HEK293 (cell line): ENCODE measurements around the gene RAB13.

Experiments
- GLIS1 ChIP-seq: fragments of 450-650 bp; formaldehyde crosslinking; IDR thresholded peaks from 2 replicates; pipeline ENCODE4 v1.5.1; 2016; ENCODE audit warnings: missing biosample characterization, missing genetic modification characterization
- PRDM1 ChIP-seq: fragments of 450-650 bp; formaldehyde crosslinking; IDR thresholded peaks from 2 replicates; pipeline ENCODE4; 2016; ENCODE audit warnings: missing biosample characterization, missing genetic modification characterization
- RBAK ChIP-seq: fragments of 450-650 bp; formaldehyde crosslinking; IDR thresholded peaks from 2 replicates; pipeline ENCODE4 v1.5.1; 2016; ENCODE audit warnings: missing biosample characterization, missing genetic modification characterization
- SCRT1 ChIP-seq: fragments of 450-650 bp; formaldehyde crosslinking; IDR thresholded peaks from 2 replicates; pipeline ENCODE4 v1.5.1; 2016; ENCODE audit warnings: missing biosample characterization, missing genetic modification characterization, borderline replicate concordance
- ZBTB26 ChIP-seq: fragments of 450-650 bp; formaldehyde crosslinking; optimal IDR thresholded peaks from 2 replicates; pipeline ENCODE3; 2016; ENCODE audit warnings: missing biosample characterization, mild to moderate bottlenecking, missing genetic modification characterization
- ZBTB48 ChIP-seq: fragments of 450-650 bp; formaldehyde crosslinking; IDR thresholded peaks from 2 replicates; pipeline ENCODE4 v1.5.1; 2016; ENCODE audit warnings: missing biosample characterization, missing genetic modification characterization
- ZNF146 ChIP-seq: fragments of 450-650 bp; formaldehyde crosslinking; IDR thresholded peaks from 2 replicates; pipeline ENCODE4 v1.5.1; 2016; ENCODE audit warnings: missing biosample characterization, missing genetic modification characterization
- ZNF16 ChIP-seq: fragments of 450-650 bp; formaldehyde crosslinking; IDR thresholded peaks from 2 replicates; pipeline ENCODE4 v1.5.1; 2016; ENCODE audit warnings: low read depth, missing biosample characterization, missing genetic modification characterization
- ZNF175 ChIP-seq: fragments of 450-650 bp; formaldehyde crosslinking; IDR thresholded peaks from 2 replicates; pipeline ENCODE4 v1.5.1; 2016; ENCODE audit warnings: missing biosample characterization, missing genetic modification characterization
- ZNF24 ChIP-seq: fragments of 450-650 bp; formaldehyde crosslinking; IDR thresholded peaks from 2 replicates; pipeline ENCODE4 v1.5.1; 2016; ENCODE audit warnings: missing biosample characterization, missing genetic modification characterization
- ZNF37A ChIP-seq: fragments of 450-650 bp; IDR thresholded peaks from 2 replicates; pipeline ENCODE4 v1.5.1; 2018; ENCODE audit warnings: missing biosample characterization, missing genetic modification characterization
- ZNF391 ChIP-seq: fragments of 450-650 bp; formaldehyde crosslinking; IDR thresholded peaks from 2 replicates; pipeline ENCODE4 v1.5.1; 2016; ENCODE audit warnings: low read depth, missing biosample characterization, missing genetic modification characterization, borderline replicate concordance
- ZNF473 ChIP-seq: fragments of 450-650 bp; formaldehyde crosslinking; IDR thresholded peaks from 2 replicates; pipeline ENCODE4 v1.5.1; 2017; ENCODE audit warnings: missing biosample characterization, missing genetic modification characterization
- ZNF48 ChIP-seq: fragments of 450-650 bp; formaldehyde crosslinking; IDR thresholded peaks from 2 replicates; pipeline ENCODE4 v1.5.1; 2016; ENCODE audit warnings: missing biosample characterization, missing genetic modification characterization
- ZNF514 ChIP-seq: fragments of 450-650 bp; formaldehyde crosslinking; IDR thresholded peaks from 2 replicates; pipeline ENCODE4 v1.5.1; 2016; ENCODE audit warnings: missing biosample characterization, missing genetic modification characterization
- ZNF530 ChIP-seq: fragments of 450-650 bp; formaldehyde crosslinking; IDR thresholded peaks from 2 replicates; pipeline ENCODE4 v1.5.1; 2016; ENCODE audit warnings: low read depth, missing biosample characterization, missing genetic modification characterization
- ZNF549 ChIP-seq: fragments of 450-650 bp; IDR thresholded peaks from 2 replicates; pipeline ENCODE4 v1.5.1; 2018; ENCODE audit warnings: missing biosample characterization, missing genetic modification characterization, mild to moderate bottlenecking, inconsistent platforms, moderate library complexity
- ZNF558 ChIP-seq: fragments of 450-650 bp; formaldehyde crosslinking; IDR thresholded peaks from 2 replicates; pipeline ENCODE4 v1.5.1; 2016; ENCODE audit warnings: missing biosample characterization, missing genetic modification characterization
- ZNF560 ChIP-seq: fragments of 450-650 bp; formaldehyde crosslinking; IDR thresholded peaks from 2 replicates; pipeline ENCODE4 v1.5.1; 2017; ENCODE audit warnings: missing biosample characterization, missing genetic modification characterization, borderline replicate concordance
- ZNF561 ChIP-seq: fragments of 450-650 bp; IDR thresholded peaks from 2 replicates; pipeline ENCODE4 v1.5.1; 2018; ENCODE audit warnings: missing biosample characterization, missing genetic modification characterization, borderline replicate concordance
- ZNF596 ChIP-seq: fragments of 450-650 bp; IDR thresholded peaks from 2 replicates; pipeline ENCODE4 v1.5.0; 2018; ENCODE audit warnings: missing biosample characterization, mild to moderate bottlenecking, missing genetic modification characterization, moderate library complexity
- ZNF626 ChIP-seq: fragments of 450-650 bp; sonication (Bioruptor Pico); formaldehyde crosslinking; IDR thresholded peaks from 2 replicates; pipeline ENCODE4 v1.5.1; 2018; ENCODE audit warnings: missing biosample characterization, missing genetic modification characterization, inconsistent platforms
- ZNF645 ChIP-seq: fragments of 450-650 bp; formaldehyde crosslinking; IDR thresholded peaks from 2 replicates; pipeline ENCODE4; 2016; ENCODE audit warnings: missing biosample characterization, missing genetic modification characterization
- ZNF660 ChIP-seq: fragments of 450-650 bp; IDR thresholded peaks from 2 replicates; pipeline ENCODE4 v1.5.1; 2018; ENCODE audit warnings: missing biosample characterization, mild to moderate bottlenecking, missing genetic modification characterization
- ZNF670 ChIP-seq: fragments of 450-650 bp; formaldehyde crosslinking; IDR thresholded peaks from 2 replicates; pipeline ENCODE4 v1.5.1; 2016; ENCODE audit warnings: missing biosample characterization, missing genetic modification characterization, low read depth
- ZNF707 ChIP-seq: fragments of 450-650 bp; formaldehyde crosslinking; IDR thresholded peaks from 2 replicates; pipeline ENCODE4 v1.5.1; 2016; ENCODE audit warnings: missing biosample characterization, missing genetic modification characterization
- ZNF76 ChIP-seq: fragments of 450-650 bp; formaldehyde crosslinking; IDR thresholded peaks from 2 replicates; pipeline ENCODE4; 2016; ENCODE audit warnings: low read depth, missing biosample characterization, missing genetic modification characterization, borderline replicate concordance
- ZNF776 ChIP-seq: fragments of 450-650 bp; formaldehyde crosslinking; IDR thresholded peaks from 2 replicates; pipeline ENCODE4 v1.5.0; 2017; ENCODE audit warnings: missing biosample characterization, missing genetic modification characterization, borderline replicate concordance
- ZSCAN16 ChIP-seq: fragments of 450-650 bp; formaldehyde crosslinking; IDR thresholded peaks from 2 replicates; pipeline ENCODE4 v1.5.1; 2016; ENCODE audit warnings: missing biosample characterization, missing genetic modification characterization
- ZSCAN30 ChIP-seq: fragments of 450-650 bp; IDR thresholded peaks from 2 replicates; pipeline ENCODE4 v1.5.1; 2018; ENCODE audit warnings: missing biosample characterization, mild to moderate bottlenecking, missing genetic modification characterization, moderate library complexity
- TF ChIP-seq, protein P1 (sequence below): fragments of 450-650 bp; formaldehyde crosslinking; conservative IDR thresholded peaks from 2 replicates; pipeline ENCODE4 v1.5.1; 2016; ENCODE audit warnings: low read depth, missing biosample characterization, missing genetic modification characterization
- TF ChIP-seq, protein P2 (sequence below): fragments of 450-650 bp; formaldehyde crosslinking; IDR thresholded peaks from 2 replicates; pipeline ENCODE4 v1.5.1; 2016; ENCODE audit warnings: missing biosample characterization, missing genetic modification characterization
- TF ChIP-seq, protein P3 (sequence below): sonication (generic); formaldehyde crosslinking; IDR thresholded peaks from 2 replicates; pipeline ENCODE4 v1.8.1; 2022; ENCODE audit warnings: mild to moderate bottlenecking, moderate library complexity, missing genetic modification reagents

The RAB13 gene

DNA sequence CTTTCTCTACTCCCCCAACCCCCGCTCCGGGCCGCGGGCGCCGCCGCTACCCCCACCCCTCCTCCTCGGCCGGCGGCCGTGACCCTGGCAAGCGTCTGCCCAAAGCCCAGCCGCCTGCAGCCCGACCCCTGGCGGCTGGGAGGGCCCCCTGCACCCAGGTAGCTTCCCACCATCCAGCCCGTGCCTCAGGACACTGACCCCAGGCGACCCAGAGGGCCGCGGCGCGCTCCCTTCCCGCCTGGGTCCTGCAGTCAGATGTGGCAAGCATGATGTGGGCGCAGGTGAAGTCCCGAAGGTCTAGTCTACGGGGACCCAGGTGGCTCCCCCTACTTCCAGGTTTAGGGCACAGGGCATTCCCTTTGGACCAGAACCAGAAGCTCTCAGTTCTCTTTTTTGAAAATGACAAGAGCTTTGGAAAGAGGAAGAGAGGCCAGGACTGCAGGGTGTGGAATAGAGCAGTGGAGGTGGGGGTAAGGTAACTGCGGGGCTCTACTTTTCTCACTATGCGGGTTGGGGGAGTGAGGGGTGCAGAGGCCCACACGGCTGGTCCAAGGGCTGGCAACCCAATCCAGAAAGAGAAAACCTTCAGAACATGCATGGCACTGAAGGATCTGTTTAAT, 39.4 kb downstream of the RAB13 start, which contains the start of gene DENND4B (continued):
- TF ChIP-seq, protein P1, sequence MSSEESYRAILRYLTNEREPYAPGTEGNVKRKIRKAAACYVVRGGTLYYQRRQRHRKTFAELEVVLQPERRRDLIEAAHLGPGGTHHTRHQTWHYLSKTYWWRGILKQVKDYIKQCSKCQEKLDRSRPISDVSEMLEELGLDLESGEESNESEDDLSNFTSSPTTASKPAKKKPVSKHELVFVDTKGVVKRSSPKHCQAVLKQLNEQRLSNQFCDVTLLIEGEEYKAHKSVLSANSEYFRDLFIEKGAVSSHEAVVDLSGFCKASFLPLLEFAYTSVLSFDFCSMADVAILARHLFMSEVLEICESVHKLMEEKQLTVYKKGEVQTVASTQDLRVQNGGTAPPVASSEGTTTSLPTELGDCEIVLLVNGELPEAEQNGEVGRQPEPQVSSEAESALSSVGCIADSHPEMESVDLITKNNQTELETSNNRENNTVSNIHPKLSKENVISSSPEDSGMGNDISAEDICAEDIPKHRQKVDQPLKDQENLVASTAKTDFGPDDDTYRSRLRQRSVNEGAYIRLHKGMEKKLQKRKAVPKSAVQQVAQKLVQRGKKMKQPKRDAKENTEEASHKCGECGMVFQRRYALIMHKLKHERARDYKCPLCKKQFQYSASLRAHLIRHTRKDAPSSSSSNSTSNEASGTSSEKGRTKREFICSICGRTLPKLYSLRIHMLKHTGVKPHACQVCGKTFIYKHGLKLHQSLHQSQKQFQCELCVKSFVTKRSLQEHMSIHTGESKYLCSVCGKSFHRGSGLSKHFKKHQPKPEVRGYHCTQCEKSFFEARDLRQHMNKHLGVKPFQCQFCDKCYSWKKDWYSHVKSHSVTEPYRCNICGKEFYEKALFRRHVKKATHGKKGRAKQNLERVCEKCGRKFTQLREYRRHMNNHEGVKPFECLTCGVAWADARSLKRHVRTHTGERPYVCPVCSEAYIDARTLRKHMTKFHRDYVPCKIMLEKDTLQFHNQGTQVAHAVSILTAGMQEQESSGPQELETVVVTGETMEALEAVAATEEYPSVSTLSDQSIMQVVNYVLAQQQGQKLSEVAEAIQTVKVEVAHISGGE (tag by site-specific recombination), result no peak
- no peak for TF ChIP-seq ZNF626 (tag by site-specific recombination)
- no peak for TF ChIP-seq ZNF530
- TF ChIP-seq ZBTB48, result peak; percentile 28; the same call in 1 of the 2 replicates
- TF ChIP-seq ZNF707 (tag by site-specific recombination), result no peak
- TF ChIP-seq ZNF776, result no peak
- TF ChIP-seq, protein P2, sequence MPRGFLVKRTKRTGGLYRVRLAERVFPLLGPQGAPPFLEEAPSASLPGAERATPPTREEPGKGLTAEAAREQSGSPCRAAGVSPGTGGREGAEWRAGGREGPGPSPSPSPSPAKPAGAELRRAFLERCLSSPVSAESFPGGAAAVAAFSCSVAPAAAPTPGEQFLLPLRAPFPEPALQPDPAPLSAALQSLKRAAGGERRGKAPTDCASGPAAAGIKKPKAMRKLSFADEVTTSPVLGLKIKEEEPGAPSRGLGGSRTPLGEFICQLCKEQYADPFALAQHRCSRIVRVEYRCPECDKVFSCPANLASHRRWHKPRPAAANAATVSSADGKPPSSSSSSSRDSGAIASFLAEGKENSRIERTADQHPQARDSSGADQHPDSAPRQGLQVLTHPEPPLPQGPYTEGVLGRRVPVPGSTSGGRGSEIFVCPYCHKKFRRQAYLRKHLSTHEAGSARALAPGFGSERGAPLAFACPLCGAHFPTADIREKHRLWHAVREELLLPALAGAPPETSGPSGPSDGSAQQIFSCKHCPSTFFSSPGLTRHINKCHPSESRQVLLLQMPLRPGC, result no peak
- TF ChIP-seq, protein P3, sequence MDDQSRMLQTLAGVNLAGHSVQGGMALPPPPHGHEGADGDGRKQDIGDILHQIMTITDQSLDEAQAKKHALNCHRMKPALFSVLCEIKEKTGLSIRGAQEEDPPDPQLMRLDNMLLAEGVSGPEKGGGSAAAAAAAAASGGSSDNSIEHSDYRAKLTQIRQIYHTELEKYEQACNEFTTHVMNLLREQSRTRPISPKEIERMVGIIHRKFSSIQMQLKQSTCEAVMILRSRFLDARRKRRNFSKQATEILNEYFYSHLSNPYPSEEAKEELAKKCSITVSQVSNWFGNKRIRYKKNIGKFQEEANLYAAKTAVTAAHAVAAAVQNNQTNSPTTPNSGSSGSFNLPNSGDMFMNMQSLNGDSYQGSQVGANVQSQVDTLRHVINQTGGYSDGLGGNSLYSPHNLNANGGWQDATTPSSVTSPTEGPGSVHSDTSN (CRISPR knock-in tag), result no peak
- TF ChIP-seq ZNF549 (tag by site-specific recombination), result no peak
- no peak for TF ChIP-seq ZSCAN16 (tag by site-specific recombination)
- TF ChIP-seq ZNF391 (tag by site-specific recombination), result no peak
- TF ChIP-seq ZNF645, result no peak
- TF ChIP-seq ZNF670 (tag by site-specific recombination), result no peak
- peak; percentile 75; the same call in 1 of the 2 replicates for TF ChIP-seq ZNF660 (tag by site-specific recombination)
- no peak for TF ChIP-seq ZBTB26 (tag by site-specific recombination)
- TF ChIP-seq ZNF473 (tag by site-specific recombination), result no peak
- no peak for TF ChIP-seq SCRT1 (tag by site-specific recombination)
- TF ChIP-seq ZNF558 (tag by site-specific recombination), result no peak
- TF ChIP-seq ZNF175 (tag by site-specific recombination), result no peak
- 0 out of 2 replicates have a peak, but pooled peaks have one; percentile 17 for TF ChIP-seq ZNF24
- no peak for TF ChIP-seq ZNF37A
- TF ChIP-seq ZNF76 (tag by site-specific recombination), result peak; percentile 56
- TF ChIP-seq PRDM1 (tag by site-specific recombination), result no peak
- TF ChIP-seq ZNF16, result no peak
- no peak for TF ChIP-seq ZNF596
- TF ChIP-seq ZNF560, result no peak
- no peak for TF ChIP-seq ZNF514 (tag by site-specific recombination)
- no peak for TF ChIP-seq ZNF146
- no peak for TF ChIP-seq RBAK
- TF ChIP-seq GLIS1 (tag by site-specific recombination), result no peak; the same call in 1 of the 2 replicates
- no peak for TF ChIP-seq ZNF48 (tag by site-specific recombination)
- TF ChIP-seq ZSCAN30 (tag by site-specific recombination), result peak; percentile 89
- no peak for TF ChIP-seq ZNF561 (tag by site-specific recombination)
